Liver (tissue), 3 donors: ENCODE measurements around the gene ERICH4.

Experiments
- ATF3 ChIP-seq: IDR thresholded peaks from 2 replicates; pipeline ENCODE4 v1.6.1; 2016; ENCODE audit warnings: antibody characterized with exemption
- CTCF ChIP-seq: fragments of 150-350 bp; IDR thresholded peaks from 2 replicates; pipeline ENCODE4 v1.5.1; 2017; ENCODE audit warnings: improper control_type of control experiment, low read depth, low read length; ENCODE audit not compliant: missing input control
- EGR1 ChIP-seq, 2 donors: IDR thresholded peaks; 2 replicates each; pipeline ENCODE4 v1.6.1; 2016 to 2018; ENCODE audit warnings: antibody characterized with exemption in 2 of 2, low read depth in 2 of 2
- FOXA1 ChIP-seq: IDR thresholded peaks from 2 replicates; pipeline ENCODE4 v1.6.1; 2016; ENCODE audit warnings: antibody characterized with exemption
- GABPA ChIP-seq, 2 donors: IDR thresholded peaks in 1 of 2; conservative IDR thresholded peaks in 1 of 2; 2 replicates each; pipeline ENCODE4 v1.6.1; 2016; ENCODE audit warnings: antibody characterized with exemption in 2 of 2, mild to moderate bottlenecking in 1 of 2, moderate library complexity in 1 of 2
- JUND ChIP-seq, 2 donors: IDR thresholded peaks; 2 replicates each; pipeline ENCODE4 v1.6.1; 2016; ENCODE audit warnings: antibody characterized with exemption in 2 of 2
- RAD21 ChIP-seq, 2 donors: IDR thresholded peaks; 2 replicates each; pipeline ENCODE4 v1.6.1; 2016; ENCODE audit warnings: antibody characterized with exemption in 2 of 2, mild to moderate bottlenecking in 2 of 2
- RXRA ChIP-seq, 2 donors: IDR thresholded peaks; 2 replicates each; pipeline ENCODE4 v1.6.1; 2017 to 2018; ENCODE audit warnings: antibody characterized with exemption in 2 of 2, mild to moderate bottlenecking in 1 of 2
- SP1 ChIP-seq: IDR thresholded peaks from 2 replicates; pipeline ENCODE4 v1.6.1; 2018; ENCODE audit warnings: antibody characterized with exemption, mild to moderate bottlenecking
- TAF1 ChIP-seq: conservative IDR thresholded peaks from 2 replicates; pipeline ENCODE4 v1.6.1; 2016; ENCODE audit warnings: antibody characterized with exemption, mild to moderate bottlenecking
- YY1 ChIP-seq: IDR thresholded peaks from 2 replicates; pipeline ENCODE4 v1.6.1; 2016; ENCODE audit warnings: antibody characterized with exemption, mild to moderate bottlenecking
- TF ChIP-seq, protein P1 (sequence below): IDR thresholded peaks from 2 replicates; pipeline ENCODE4 v1.6.1; 2016; ENCODE audit warnings: antibody characterized with exemption, mild to moderate bottlenecking
- TF ChIP-seq, protein P2 (sequence below): IDR thresholded peaks from 2 replicates; pipeline ENCODE4 v1.6.1; 2016; ENCODE audit warnings: antibody characterized with exemption
- TF ChIP-seq, protein P3 (sequence below): IDR thresholded peaks from 2 replicates; pipeline ENCODE4 v1.6.1; 2016; ENCODE audit warnings: antibody characterized with exemption
- donor health status: healthy.
- donor health status: healthy.

GRCh38 chr19:41427647-41428480, 15.1 kb upstream of the ERICH4 start:
- TF ChIP-seq ATF3 (no peak), CTCF (no peak), SP1 (no peak), JUND (IDR thresholded peaks at IDR 0.05) (no peak), EGR1 (IDR thresholded peaks at IDR 0.05; ENCODE audit: low read depth in 2 of 2) (no peak), YY1 (no peak), TAF1 (no peak), GABPA (IDR thresholded peaks at IDR 0.05 in 1 of 2, conservative IDR thresholded peaks at IDR 0.05 in 1 of 2) (no peak), RXRA (IDR thresholded peaks at IDR 0.05) (no peak), RAD21 (IDR thresholded peaks at IDR 0.05) (no peak), FOXA1 (no peak)
- TF ChIP-seq, protein P1, sequence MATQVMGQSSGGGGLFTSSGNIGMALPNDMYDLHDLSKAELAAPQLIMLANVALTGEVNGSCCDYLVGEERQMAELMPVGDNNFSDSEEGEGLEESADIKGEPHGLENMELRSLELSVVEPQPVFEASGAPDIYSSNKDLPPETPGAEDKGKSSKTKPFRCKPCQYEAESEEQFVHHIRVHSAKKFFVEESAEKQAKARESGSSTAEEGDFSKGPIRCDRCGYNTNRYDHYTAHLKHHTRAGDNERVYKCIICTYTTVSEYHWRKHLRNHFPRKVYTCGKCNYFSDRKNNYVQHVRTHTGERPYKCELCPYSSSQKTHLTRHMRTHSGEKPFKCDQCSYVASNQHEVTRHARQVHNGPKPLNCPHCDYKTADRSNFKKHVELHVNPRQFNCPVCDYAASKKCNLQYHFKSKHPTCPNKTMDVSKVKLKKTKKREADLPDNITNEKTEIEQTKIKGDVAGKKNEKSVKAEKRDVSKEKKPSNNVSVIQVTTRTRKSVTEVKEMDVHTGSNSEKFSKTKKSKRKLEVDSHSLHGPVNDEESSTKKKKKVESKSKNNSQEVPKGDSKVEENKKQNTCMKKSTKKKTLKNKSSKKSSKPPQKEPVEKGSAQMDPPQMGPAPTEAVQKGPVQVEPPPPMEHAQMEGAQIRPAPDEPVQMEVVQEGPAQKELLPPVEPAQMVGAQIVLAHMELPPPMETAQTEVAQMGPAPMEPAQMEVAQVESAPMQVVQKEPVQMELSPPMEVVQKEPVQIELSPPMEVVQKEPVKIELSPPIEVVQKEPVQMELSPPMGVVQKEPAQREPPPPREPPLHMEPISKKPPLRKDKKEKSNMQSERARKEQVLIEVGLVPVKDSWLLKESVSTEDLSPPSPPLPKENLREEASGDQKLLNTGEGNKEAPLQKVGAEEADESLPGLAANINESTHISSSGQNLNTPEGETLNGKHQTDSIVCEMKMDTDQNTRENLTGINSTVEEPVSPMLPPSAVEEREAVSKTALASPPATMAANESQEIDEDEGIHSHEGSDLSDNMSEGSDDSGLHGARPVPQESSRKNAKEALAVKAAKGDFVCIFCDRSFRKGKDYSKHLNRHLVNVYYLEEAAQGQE = no peak
- TF ChIP-seq, protein P2, sequence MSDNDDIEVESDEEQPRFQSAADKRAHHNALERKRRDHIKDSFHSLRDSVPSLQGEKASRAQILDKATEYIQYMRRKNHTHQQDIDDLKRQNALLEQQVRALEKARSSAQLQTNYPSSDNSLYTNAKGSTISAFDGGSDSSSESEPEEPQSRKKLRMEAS = no peak
- TF ChIP-seq, protein P3, sequence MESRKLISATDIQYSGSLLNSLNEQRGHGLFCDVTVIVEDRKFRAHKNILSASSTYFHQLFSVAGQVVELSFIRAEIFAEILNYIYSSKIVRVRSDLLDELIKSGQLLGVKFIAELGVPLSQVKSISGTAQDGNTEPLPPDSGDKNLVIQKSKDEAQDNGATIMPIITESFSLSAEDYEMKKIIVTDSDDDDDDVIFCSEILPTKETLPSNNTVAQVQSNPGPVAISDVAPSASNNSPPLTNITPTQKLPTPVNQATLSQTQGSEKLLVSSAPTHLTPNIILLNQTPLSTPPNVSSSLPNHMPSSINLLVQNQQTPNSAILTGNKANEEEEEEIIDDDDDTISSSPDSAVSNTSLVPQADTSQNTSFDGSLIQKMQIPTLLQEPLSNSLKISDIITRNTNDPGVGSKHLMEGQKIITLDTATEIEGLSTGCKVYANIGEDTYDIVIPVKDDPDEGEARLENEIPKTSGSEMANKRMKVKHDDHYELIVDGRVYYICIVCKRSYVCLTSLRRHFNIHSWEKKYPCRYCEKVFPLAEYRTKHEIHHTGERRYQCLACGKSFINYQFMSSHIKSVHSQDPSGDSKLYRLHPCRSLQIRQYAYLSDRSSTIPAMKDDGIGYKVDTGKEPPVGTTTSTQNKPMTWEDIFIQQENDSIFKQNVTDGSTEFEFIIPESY = no peak
